BLaER1 treated with 17β-estradiol and CSF1 and Interleukin-3, amounts not matched to agents 10 nM and 100 nM (cell line): ENCODE results near the gene PI4KA.
"Not testable (repeated sequence)": the region's sequence is repeated elsewhere in the genome, so short reads cannot be mapped to it uniquely, and the experiment has no call there.

Source experiments
- H3K27ac ChIP-seq, 11 experiments: shearing (Covaris generic); formaldehyde crosslinking; 2 replicates each; pipeline ENCODE4 v1.8.1; 2022
- H3K27me3 ChIP-seq, 11 experiments: shearing (Covaris generic); formaldehyde crosslinking; 2 replicates each; pipeline ENCODE4 v1.8.1; 2022
- H3K36me3 ChIP-seq, 11 experiments: shearing (Covaris generic); formaldehyde crosslinking; 2 replicates each; pipeline ENCODE4 v1.8.1; 2022
- H3K4me1 ChIP-seq, 10 experiments: shearing (Covaris generic); formaldehyde crosslinking; 2 replicates each; pipeline ENCODE4 v1.8.1; 2022
- H3K4me2 ChIP-seq, 11 experiments: shearing (Covaris generic); formaldehyde crosslinking; 2 replicates each; pipeline ENCODE4 v1.8.1; 2022
- H3K4me3 ChIP-seq, 10 experiments: shearing (Covaris generic); formaldehyde crosslinking; 2 replicates each; pipeline ENCODE4 v1.8.1; 2022
- H3K9ac ChIP-seq, 11 experiments: shearing (Covaris generic); formaldehyde crosslinking; 2 replicates each; pipeline ENCODE4 v1.8.1; 2022
- H3K9me3 ChIP-seq, 11 experiments: shearing (Covaris generic); formaldehyde crosslinking; replicated peaks in 1 of 11; 2 replicates each; pipeline ENCODE4 v1.8.1; 2022
- H4K20me1 ChIP-seq, 11 experiments: shearing (Covaris generic); formaldehyde crosslinking; 2 replicates each; pipeline ENCODE4 v1.8.1; 2022
- Cebpa-rat ChIP-seq, 11 experiments: shearing (Covaris generic); IDR thresholded peaks; 2 replicates each; pipeline ENCODE4 v1.8.1; 2022

Gene PI4KA

GRCh38 chr22:20829491-20830134 lies 29.0 kb downstream of the PI4KA start:
- Histone ChIP-seq H3K27ac (no peak overlapping the region), H3K36me3 (peaks cover 94 to 100% (median 99%) of the 10 kb centered on the region in 11 experiments), H3K4me1 (no peaks in the 10 kb centered on the region), H3K4me3 (no peak overlapping the region), H3K27me3 (no peaks in the 10 kb centered on the region), H3K9ac (no peak overlapping the region), H3K9me3 (0 out of 22 replicates have a peak, but pooled peaks cover 0 to 4% (median 0%) of the 10 kb centered on the region in 11 experiments), H3K4me2 (no peak overlapping the region), H4K20me1 (peaks cover 0 to 3% (median 0%) of the 10 kb centered on the region in 11 experiments; a peak in 3 of 22 replicates)
- no peak for TF ChIP-seq Cebpa-rat (IDR thresholded peaks at IDR 0.05)

- H3K4me3 ChIP-seq, H3K27ac ChIP-seq, H3K4me1 ChIP-seq, H3K9me3 ChIP-seq, H3K27me3 ChIP-seq, H3K9ac ChIP-seq, H4K20me1 ChIP-seq, H3K4me2 ChIP-seq: not testable (repeated sequence)
- peaks cover 91 to 100% (median 99%) of the 10 kb centered on the region in 11 experiments for H3K36me3 ChIP-seq
Measured at GRCh38 chr22:20826373-20827152, 32.0 kb downstream of the PI4KA start.

GRCh38 chr22:20825624-20826023 lies 33.0 kb downstream of the PI4KA start:
- Histone ChIP-seq H4K20me1 (peaks cover 0 to 6% (median 0%) of the 10 kb centered on the region in 11 experiments; a peak in 5 of 22 replicates), H3K27me3 (no peaks in the 10 kb centered on the region), H3K9me3 (no peaks in the 10 kb centered on the region)

GRCh38 chr22:20825216-20825615 lies 33.4 kb downstream of the PI4KA start:
- not testable (repeated sequence) for H4K20me1 ChIP-seq, H3K9ac ChIP-seq, H3K27me3 ChIP-seq, H3K4me2 ChIP-seq, H3K9me3 ChIP-seq, H3K4me1 ChIP-seq, H3K4me3 ChIP-seq, H3K27ac ChIP-seq
- H3K36me3 ChIP-seq, result peaks cover 91 to 100% (median 99%) of the 10 kb centered on the region in 11 experiments

More at GRCh38 chr22:20825624-20826023, 33.0 kb downstream of the PI4KA start:
- H3K4me2 ChIP-seq, result no peak overlapping the region
- TF ChIP-seq Cebpa-rat (IDR thresholded peaks at IDR 0.05), result no peak
- peaks cover 91 to 100% (median 99%) of the 10 kb centered on the region in 11 experiments for H3K36me3 ChIP-seq
- H3K4me1 ChIP-seq, result no peaks in the 10 kb centered on the region
- H3K4me3 ChIP-seq, result no peak overlapping the region
- H3K27ac ChIP-seq, result no peak overlapping the region
- no peak overlapping the region for H3K9ac ChIP-seq

GRCh38 chr22:20823264-20823663 lies 35.3 kb downstream of the PI4KA start:
- no peaks in the 10 kb centered on the region for H3K4me1 ChIP-seq
- no peak overlapping the region for H3K9ac ChIP-seq
- TF ChIP-seq Cebpa-rat (IDR thresholded peaks at IDR 0.05), result no peak
- peaks cover 0 to 14% (median 0%) of the 10 kb centered on the region in 11 experiments; a peak in 5 of 22 replicates for H4K20me1 ChIP-seq
- no peaks in the 10 kb centered on the region for H3K27me3 ChIP-seq
- H3K36me3 ChIP-seq, result peaks cover 91 to 100% (median 99%) of the 10 kb centered on the region in 11 experiments
- no peaks in the 10 kb centered on the region for H3K9me3 ChIP-seq
- no peak overlapping the region for H3K27ac ChIP-seq
- no peak overlapping the region for H3K4me3 ChIP-seq
- H3K4me2 ChIP-seq, result no peak overlapping the region

GRCh38 chr22:20822240-20822639 lies 36.4 kb downstream of the PI4KA start:
- Histone ChIP-seq H3K9ac (no peak overlapping the region), H3K4me2 (no peak overlapping the region), H3K9me3 (no peaks in the 10 kb centered on the region), H3K27me3 (no peaks in the 10 kb centered on the region), H3K4me3 (no peak overlapping the region), H3K4me1 (no peaks in the 10 kb centered on the region), H3K27ac (no peak overlapping the region), H3K36me3 (peaks cover 92 to 100% (median 99%) of the 10 kb centered on the region in 11 experiments), H4K20me1 (peaks cover 0 to 14% (median 0%) of the 10 kb centered on the region in 11 experiments; a peak in 5 of 22 replicates)
- no peak for TF ChIP-seq Cebpa-rat (IDR thresholded peaks at IDR 0.05)

GRCh38 chr22:20821717-20822239 lies 36.8 kb downstream of the PI4KA start:
- Histone ChIP-seq H4K20me1 (peaks cover 0 to 14% (median 0%) of the 10 kb centered on the region in 11 experiments; a peak in 5 of 22 replicates), H3K36me3 (peaks cover 94 to 100% (median 99%) of the 10 kb centered on the region in 11 experiments)
- H3K4me2 ChIP-seq, H3K4me1 ChIP-seq, H3K9me3 ChIP-seq, H3K4me3 ChIP-seq, H3K27me3 ChIP-seq, H3K27ac ChIP-seq, H3K9ac ChIP-seq: not testable (repeated sequence)

GRCh38 chr22:20819471-20819870 lies 39.1 kb downstream of the PI4KA start:
- H4K20me1 ChIP-seq, result peaks cover 0 to 14% (median 0%) of the 10 kb centered on the region in 11 experiments; a peak in 4 of 22 replicates
- H3K27me3 ChIP-seq, result no peaks in the 10 kb centered on the region
- no peak overlapping the region for H3K4me2 ChIP-seq
- peaks cover 97 to 100% (median 99%) of the 10 kb centered on the region in 11 experiments for H3K36me3 ChIP-seq
- peaks cover 0 to 1% (median 0%) of the 10 kb centered on the region in 10 experiments; a peak in 2 of 20 replicates for H3K4me1 ChIP-seq
- H3K4me3 ChIP-seq, result no peak overlapping the region
- H3K27ac ChIP-seq, result no peak overlapping the region
- no peak for TF ChIP-seq Cebpa-rat (IDR thresholded peaks at IDR 0.05)
- no peaks in the 10 kb centered on the region for H3K9me3 ChIP-seq
- no peak overlapping the region for H3K9ac ChIP-seq

- Histone ChIP-seq H3K4me3 (no peak overlapping the region), H3K27me3 (no peaks in the 10 kb centered on the region), H4K20me1 (peaks cover 0 to 14% (median 0%) of the 10 kb centered on the region in 11 experiments; a peak in 4 of 22 replicates), H3K9ac (no peak overlapping the region), H3K9me3 (no peaks in the 10 kb centered on the region), H3K4me1 (peaks cover 0 to 8% (median 0%) of the 10 kb centered on the region in 10 experiments; a peak in 2 of 20 replicates), H3K36me3 (peaks cover 97 to 100% (median 99%) of the 10 kb centered on the region in 11 experiments), H3K4me2 (no peak overlapping the region), H3K27ac (no peak overlapping the region)
- no peak for TF ChIP-seq Cebpa-rat (IDR thresholded peaks at IDR 0.05)
Measured at GRCh38 chr22:20818471-20818870, 40.1 kb downstream of the PI4KA start.
